Mammary epithelial cell (primary cell): ENCODE measurements around the gene OCA2.

Experiments used
- CTCF ChIP-seq, 2 donors: IDR thresholded peaks in 1 of 2; conservative IDR thresholded peaks in 1 of 2; 2 replicates each; pipeline ENCODE4 v1.5.1; 2011 to 2012; ENCODE audit warnings: inconsistent platforms in 2 of 2, low read length in 2 of 2, mild to moderate bottlenecking in 2 of 2, control low read depth in 1 of 2, low read depth in 1 of 2; ENCODE audit not compliant: insufficient read depth in 1 of 2; ENCODE audit errors: extremely low read depth in 1 of 2
- EZH2 ChIP-seq: IDR thresholded peaks from 2 replicates; pipeline ENCODE4 v1.6.1; 2012; ENCODE audit warnings: low read length, inconsistent platforms, borderline replicate concordance

- no peak for TF ChIP-seq CTCF (conservative IDR thresholded peaks at IDR 0.05 in 1 of 2, IDR thresholded peaks at IDR 0.05 in 1 of 2; ENCODE audit: extremely low read depth in 1 of 2, insufficient read depth in 1 of 2, low read depth in 1 of 2, low read length in 2 of 2)
- TF ChIP-seq EZH2 = no peak
These were observed 96.8 kb downstream of the OCA2 start for GRCh38 chr15:28002136-28002861.
